ENCODE measurements around the gene VPS25.

DNA sequence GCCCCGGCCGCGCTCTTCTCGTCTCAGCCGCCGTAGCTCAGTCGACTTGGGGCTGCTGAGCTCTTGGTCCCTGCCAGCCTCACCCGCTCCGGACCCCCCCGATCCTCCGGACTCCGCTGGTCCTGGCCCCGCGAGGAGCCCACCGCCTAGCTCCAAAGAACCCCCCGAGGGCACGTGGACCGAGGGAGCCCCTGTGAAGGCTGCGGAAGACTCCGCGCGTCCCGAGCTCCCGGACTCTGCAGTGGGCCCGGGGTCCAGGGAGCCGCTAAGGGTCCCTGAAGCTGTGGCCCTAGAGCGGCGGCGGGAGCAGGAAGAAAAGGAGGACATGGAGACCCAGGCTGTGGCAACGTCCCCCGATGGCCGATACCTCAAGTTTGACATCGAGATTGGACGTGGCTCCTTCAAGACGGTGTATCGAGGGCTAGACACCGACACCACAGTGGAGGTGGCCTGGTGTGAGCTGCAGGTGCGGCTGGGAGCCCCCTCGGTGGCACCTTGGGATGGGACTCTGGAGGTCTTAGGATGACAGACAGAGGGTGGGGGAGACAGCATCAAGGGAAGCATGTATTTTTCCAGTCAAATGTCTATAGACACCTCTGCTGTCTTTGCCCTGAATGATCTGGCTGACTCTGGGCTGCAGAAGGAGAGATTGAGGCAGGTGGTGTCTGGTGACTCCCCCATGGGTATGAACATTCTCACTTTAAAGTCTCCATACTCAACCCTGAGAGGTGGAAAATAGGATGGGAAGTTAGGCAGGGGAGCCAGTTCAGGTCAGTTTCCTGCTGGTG, 7.8 kb downstream of the VPS25 start:
- TF ChIP-seq, protein P1, sequence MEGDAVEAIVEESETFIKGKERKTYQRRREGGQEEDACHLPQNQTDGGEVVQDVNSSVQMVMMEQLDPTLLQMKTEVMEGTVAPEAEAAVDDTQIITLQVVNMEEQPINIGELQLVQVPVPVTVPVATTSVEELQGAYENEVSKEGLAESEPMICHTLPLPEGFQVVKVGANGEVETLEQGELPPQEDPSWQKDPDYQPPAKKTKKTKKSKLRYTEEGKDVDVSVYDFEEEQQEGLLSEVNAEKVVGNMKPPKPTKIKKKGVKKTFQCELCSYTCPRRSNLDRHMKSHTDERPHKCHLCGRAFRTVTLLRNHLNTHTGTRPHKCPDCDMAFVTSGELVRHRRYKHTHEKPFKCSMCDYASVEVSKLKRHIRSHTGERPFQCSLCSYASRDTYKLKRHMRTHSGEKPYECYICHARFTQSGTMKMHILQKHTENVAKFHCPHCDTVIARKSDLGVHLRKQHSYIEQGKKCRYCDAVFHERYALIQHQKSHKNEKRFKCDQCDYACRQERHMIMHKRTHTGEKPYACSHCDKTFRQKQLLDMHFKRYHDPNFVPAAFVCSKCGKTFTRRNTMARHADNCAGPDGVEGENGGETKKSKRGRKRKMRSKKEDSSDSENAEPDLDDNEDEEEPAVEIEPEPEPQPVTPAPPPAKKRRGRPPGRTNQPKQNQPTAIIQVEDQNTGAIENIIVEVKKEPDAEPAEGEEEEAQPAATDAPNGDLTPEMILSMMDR (IDR thresholded peaks at IDR 0.05) = no peak
- no peak for TF ChIP-seq POLR2A (IDR thresholded peaks at IDR 0.05)
